Measurements from ENCODE around the gene ADCY9. TPM values are rescaled to one million over a fixed set of nuclear protein-coding genes. Genes with fewer than 3 reads are reported as not detected.

Gene ADCY9
- polyA plus RNA-seq, 1 donor = 19.3 TPM

Other genes starting within 250 kb of the ADCY9 start
- 56.5 TPM for gene CREBBP, start 235.7 kb downstream of the ADCY9 start, polyA plus RNA-seq (ENCODE audit: insufficient read length)
- gene SRL, start 125.6 kb upstream of the ADCY9 start, polyA plus RNA-seq (ENCODE audit: insufficient read length) = 671 TPM
- gene TFAP4, start 156.6 kb upstream of the ADCY9 start, polyA plus RNA-seq (ENCODE audit: insufficient read length) = 14.8 TPM
- gene GLIS2, start 199.6 kb upstream of the ADCY9 start, polyA plus RNA-seq (ENCODE audit: insufficient read length) = 25.8 TPM
- gene PAM16, start 234.9 kb upstream of the ADCY9 start, polyA plus RNA-seq (ENCODE audit: insufficient read length) = 28.9 TPM